HFF-Myc (cell line): ENCODE results near the gene ELL2.

Experiments
- DNase-seq: peaks from one replicate; pipeline ENCODE4 v3.0.0-alpha.2; 2011; ENCODE audit warnings: low read depth; ENCODE audit errors: extremely low read depth
- H3K4me3 ChIP-seq: replicated peaks from 2 replicates; pipeline ENCODE4 v1.5.1; 2011; ENCODE audit warnings: low read depth, mild to moderate bottlenecking, control low read depth, low read length
- CTCF ChIP-seq: IDR thresholded peaks from 2 replicates; pipeline ENCODE4 v1.5.1; 2012; ENCODE audit warnings: mild to moderate bottlenecking, low read depth, low read length, control low read depth; ENCODE audit errors: missing control alignments

The ELL2 gene

GRCh38 chr5:96004087-96004486, 42.4 kb upstream of the ELL2 start:
- no peak overlapping the region for H3K4me3 ChIP-seq
- no peak for DNase-seq
- TF ChIP-seq CTCF, result no peak

- DNase-seq, result no peak
- TF ChIP-seq CTCF, result no peak
- no peak overlapping the region for H3K4me3 ChIP-seq
Observed at GRCh38 chr5:96001262-96001661, 39.6 kb upstream of the ELL2 start.

- TF ChIP-seq CTCF, result no peak
- no peak for DNase-seq
- no peak overlapping the region for H3K4me3 ChIP-seq
Observed at GRCh38 chr5:96000308-96000707, 38.7 kb upstream of the ELL2 start.

- DNase-seq, result no peak
- H3K4me3 ChIP-seq, result no peak overlapping the region
- TF ChIP-seq CTCF, result no peak
Observed at GRCh38 chr5:95996904-95997723, 35.5 kb upstream of the ELL2 start.

- TF ChIP-seq CTCF, result no peak
- DNase-seq, result no peak
- no peak overlapping the region for H3K4me3 ChIP-seq
Observed at GRCh38 chr5:95995962-95996489, 34.4 kb upstream of the ELL2 start.

- no peak overlapping the region for H3K4me3 ChIP-seq
- no peak for DNase-seq
- TF ChIP-seq CTCF, result no peak
Observed at GRCh38 chr5:95993776-95994175, 32.1 kb upstream of the ELL2 start.
